Measurements from ENCODE around the gene RHEBL1. TPM values are rescaled to one million over a fixed set of nuclear protein-coding genes. Genes with fewer than 3 reads are reported as not detected.

Gene RHEBL1
- total RNA-seq, 1 donor from 2014 or later: 2.2 TPM

- DNase-seq (ENCODE audit: low read depth, low spot score): no peak
These were observed 48.4 kb downstream of the RHEBL1 start for GRCh38 chr12:49021292-49021915.

- no peak for DNase-seq (ENCODE audit: low read depth, low spot score)
These were observed 49.3 kb downstream of the RHEBL1 start for GRCh38 chr12:49020441-49020840.

GRCh38 chr12:49019443-49020324, 50.1 kb downstream of the RHEBL1 start:
- DNase-seq (ENCODE audit: low read depth, low spot score): no peak

- no peak for DNase-seq (ENCODE audit: low read depth, low spot score)
These were observed 50.7 kb downstream of the RHEBL1 start for GRCh38 chr12:49019120-49019430.

GRCh38 chr12:49018261-49019119, 51.3 kb downstream of the RHEBL1 start, which contains the start of gene PRKAG1:
Gene PRKAG1, minus strand, starts transcription at chr12:49018776. Its CDS starts 36 bp downstream, at chr12:49018740.
- DNase-seq (ENCODE audit: low read depth, low spot score): peak; percentile 91

- no peak for DNase-seq (ENCODE audit: low read depth, low spot score)
These were observed 51.9 kb downstream of the RHEBL1 start for GRCh38 chr12:49017891-49018260.

GRCh38 chr12:49015196-49015595, 54.6 kb downstream of the RHEBL1 start:
- no peak for DNase-seq (ENCODE audit: low read depth, low spot score)

Other genes starting within 250 kb of the RHEBL1 start
- gene DDX23, start 217.8 kb downstream of the RHEBL1 start, total RNA-seq: 79.2 and 140 TPM in 2 replicates
- 1.4 and 3.7 TPM in 2 replicates for gene RND1, start 204.1 kb downstream of the RHEBL1 start, total RNA-seq
- gene FKBP11, start 144.5 kb downstream of the RHEBL1 start, total RNA-seq: 20.6 and 23.0 TPM in 2 replicates
- 46.8 and 56.2 TPM in 2 replicates for gene ARF3, start 112.5 kb downstream of the RHEBL1 start, total RNA-seq
- under 0.01 TPM in 1 of 2 replicates, not detected in the other for gene WNT10B, start 98.2 kb downstream of the RHEBL1 start, total RNA-seq
- gene WNT1, start 91.7 kb downstream of the RHEBL1 start, total RNA-seq: not detected in 2 replicates
- gene DDN, start 70.6 kb downstream of the RHEBL1 start, total RNA-seq: 0.14 and 0.26 TPM in 2 replicates
- 41.2 and 64.7 TPM in 2 replicates for gene PRKAG1, start 51.2 kb downstream of the RHEBL1 start, total RNA-seq
- 29.7 and 36.8 TPM in 2 replicates for gene KMT2D, start 9.2 kb downstream of the RHEBL1 start, total RNA-seq
- gene DHH, start 24.8 kb upstream of the RHEBL1 start, total RNA-seq: 5.8 and 18.8 TPM in 2 replicates
- gene LMBR1L, start 40.9 kb upstream of the RHEBL1 start, total RNA-seq: 69.8 and 73.5 TPM in 2 replicates
- gene TUBA1B, start 61.4 kb upstream of the RHEBL1 start, total RNA-seq: 2,136 and 3,345 TPM in 2 replicates
- gene TUBA1A, start 119.1 kb upstream of the RHEBL1 start, total RNA-seq: 1,067 and 1,186 TPM in 2 replicates
- 419 and 740 TPM in 2 replicates for gene TUBA1C, start 195.1 kb upstream of the RHEBL1 start, total RNA-seq
- 0.26 and 0.53 TPM in 2 replicates for gene PRPH, start 225.2 kb upstream of the RHEBL1 start, total RNA-seq

Measured in pulmonary artery endothelial cell (primary cell).